Right cardiac atrium (tissue), 5 donors: Measurements from ENCODE around the gene MLKL. TPM values are rescaled to one million over a fixed set of nuclear protein-coding genes. Genes with fewer than 3 reads are reported as not detected.
"Not testable (repeated sequence)": the region's sequence is repeated elsewhere in the genome, so short reads cannot be mapped to it uniquely, and the experiment has no call there.

ENCODE experiments used
- ATAC-seq, 2 donors: fragments of 200-7000 bp; cut with Tn5 transposase; one replicate each; pipeline versions ENCODE4 v1.8.0 to v1.9.1; 2020; ENCODE audit warnings: moderate library complexity in 2 of 2, mild to moderate bottlenecking in 1 of 2
- DNase-seq, 3 donors: peaks; one replicate each; pipeline ENCODE4 v3.0.0-alpha.2; 2020
- H3K27ac ChIP-seq: one replicate; pipeline ENCODE4 v1.5.1; 2013; ENCODE audit warnings: mild to moderate bottlenecking, low read length, control low read depth, moderate library complexity
- H3K27me3 ChIP-seq: one replicate; pipeline ENCODE4 v1.6.1; 2013; ENCODE audit not compliant: control insufficient read depth, insufficient read depth
- H3K4me1 ChIP-seq: one replicate; pipeline ENCODE4 v1.6.1; 2013; ENCODE audit warnings: low read length; ENCODE audit not compliant: control insufficient read depth, insufficient read depth
- H3K4me3 ChIP-seq: one replicate; pipeline ENCODE4 v1.5.1; 2013; ENCODE audit warnings: low read length, control low read depth
- H3K9me3 ChIP-seq: one replicate; pipeline ENCODE4 v1.6.1; 2013; ENCODE audit warnings: low read length; ENCODE audit not compliant: control insufficient read depth
- WGBS: extraction: QIAGEN DNeasy Blood & Tissue Kit; methylation state at CpG from one replicate; pipeline ENCODE4 v1.1.7; 2013; 5-methylcytosine and 5-hydroxymethylcytosine counted together
- intact Hi-C, 4 donors: fragments of 100-400 bp; cut with DNase I; formaldehyde crosslinking; loops; one replicate each; pipeline versions ENCODE4 v1.11.0 to v1.14.0; 2022 to 2023
- polyA plus RNA-seq: library from polyadenylated mRNA; stranded (reverse); fragments of 200-250 nt; gene quantifications from one replicate; pipeline ENCODE4 v1.2.3, GENCODE V29; 2013
- total RNA-seq, 4 donors: library from RNA; stranded (reverse); fragmentation: NEBNext Ultra II Directional; extraction: Animal tissue kit (Norgen Biotek cat#: 25700); gene quantifications; one replicate each; pipeline ENCODE4 v1.2.1, GENCODE V29; 2021
- donor health status: healthy with polysubstance abuse.
- donor health status: DM: no; HTN: yes; CAD: no.
- donor health status: DM: no; HTN: no; CAD: no.
- donor health status: DM: no; HTN: yes; CAD: no; lungs with severe emphysema.
- donor health status: DM: yes; HTN: yes; CAD: no.

Gene MLKL
- total and polyA plus RNA-seq, 5 donors = 4.7 to 10.4 (median 5.9) TPM

DNA sequence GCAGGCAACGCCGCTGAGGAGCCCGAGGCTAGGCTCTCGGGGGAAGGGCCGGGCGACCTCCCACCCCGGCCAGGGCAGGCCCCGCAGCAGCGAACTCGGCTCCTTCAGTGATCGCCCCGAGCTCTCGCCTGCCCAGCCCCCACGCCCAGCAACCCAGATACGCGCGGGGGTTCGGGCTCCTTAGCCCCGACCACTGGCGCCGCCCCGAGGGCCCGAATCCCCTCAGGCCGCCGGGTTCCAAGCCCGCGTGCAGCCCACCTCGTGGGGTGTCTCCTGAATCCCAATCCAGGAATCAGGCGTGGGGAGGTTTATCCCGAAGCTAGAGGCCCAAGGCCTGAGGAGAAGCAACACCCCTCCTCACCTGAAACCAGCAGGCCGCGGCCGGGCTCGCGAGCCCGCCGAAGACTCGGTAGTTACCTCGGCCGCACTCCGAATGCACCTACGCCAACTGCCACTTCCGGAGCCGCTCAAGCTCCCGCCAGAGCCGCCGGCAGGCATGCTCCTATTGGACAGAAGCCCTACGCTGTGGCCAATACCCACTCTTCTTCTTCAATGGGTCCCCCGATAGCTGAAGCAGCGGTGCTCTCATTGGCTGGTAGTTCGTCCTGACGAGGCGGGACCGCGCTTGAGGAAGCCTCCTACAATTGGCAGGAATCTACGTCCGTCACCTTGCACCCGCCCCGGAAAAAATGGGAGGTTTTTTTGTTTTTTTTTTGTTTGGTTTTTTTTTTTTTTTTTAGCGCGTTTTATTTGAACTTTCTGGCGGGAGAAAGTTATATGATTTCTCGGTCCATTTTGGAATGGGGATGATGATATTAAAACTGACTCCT lies 34.0 kb downstream of the MLKL start, which contains the start of gene RFWD3:
RFWD3 (minus strand) TSS at position 453 of the 830 bp plus-strand sequence. CDS start 5,428 bp downstream, outside the sequence.
- peak within 1 kb of the TSS; percentile 53 for H3K27ac ChIP-seq
- peak within 1 kb of the TSS; percentile 98 for H3K4me3 ChIP-seq
- H3K9me3 ChIP-seq = no peaks in the 10 kb centered on the region
- WGBS = under 1% methylated on average over 63 of the region's 63 CpGs
- DNase-seq (peak; percentile 96 to 98 (median 97)), ATAC-seq (peak; percentile 100)
- intact Hi-C loops = no loop called here
- H3K27me3 ChIP-seq = no peaks in the 10 kb centered on the region
- H3K4me1 ChIP-seq = no peaks in the 10 kb centered on the region

DNA sequence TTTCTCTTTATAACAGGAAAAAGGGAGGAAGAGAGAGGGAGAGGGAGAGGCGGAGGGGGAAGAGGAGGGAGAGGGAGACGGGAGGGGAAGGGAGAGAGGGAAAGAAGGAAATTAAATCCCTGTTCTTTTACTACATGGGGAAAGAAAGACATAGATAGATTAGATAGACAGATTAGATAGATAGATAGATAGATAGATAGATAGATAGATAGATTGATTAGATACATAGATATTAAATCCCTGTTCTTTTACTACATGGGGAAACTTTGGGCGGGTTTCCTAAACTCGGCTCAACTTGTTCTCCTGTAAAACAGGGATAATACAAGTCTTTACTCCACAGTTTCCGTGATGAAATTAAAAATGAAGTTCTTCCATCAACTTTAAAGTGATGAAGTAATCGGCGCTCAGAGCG lies 34.6 kb downstream of the MLKL start:
- Histone ChIP-seq H3K27me3 (no peaks in the 10 kb centered on the region), H3K4me1 (no peaks in the 10 kb centered on the region), H3K27ac (no peak overlapping the region), H3K4me3 (peak overlapping the region; percentile 98), H3K9me3 (no peaks in the 10 kb centered on the region)
- intact Hi-C loops = no loop called here
- 12% methylated on average over 8 of the region's 8 CpGs for WGBS
- ATAC-seq (no peak), DNase-seq (no peak)

DNA sequence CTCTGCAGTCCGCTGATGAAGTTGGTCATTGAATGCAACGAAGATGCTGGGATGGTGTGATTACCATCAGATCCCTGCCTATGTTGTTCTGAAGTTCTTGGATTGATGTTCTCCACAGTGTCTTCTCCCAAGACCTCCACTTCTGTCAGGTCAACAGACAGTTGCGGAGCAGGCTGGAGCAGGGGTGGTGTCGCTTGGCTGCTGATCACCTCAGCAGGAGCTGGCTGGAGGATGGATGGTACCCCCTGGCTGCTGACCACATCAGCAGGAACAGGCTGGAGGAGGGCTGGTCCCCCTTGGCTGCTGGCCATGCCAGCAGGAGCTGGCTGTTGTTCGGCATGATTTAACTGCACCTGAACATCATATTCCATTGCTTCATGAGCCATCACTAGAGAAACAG lies 39.6 kb downstream of the MLKL start:
- DNase-seq = no peak
- ATAC-seq = no peak
- no peak overlapping the region for H3K27ac ChIP-seq
- no peak overlapping the region for H3K4me3 ChIP-seq
- WGBS = 94% methylated on average over 5 of the region's 5 CpGs
- no peaks in the 10 kb centered on the region for H3K4me1 ChIP-seq
- intact Hi-C loops = no loop called here
- H3K27me3 ChIP-seq = no peaks in the 10 kb centered on the region
- no peaks in the 10 kb centered on the region for H3K9me3 ChIP-seq

DNA sequence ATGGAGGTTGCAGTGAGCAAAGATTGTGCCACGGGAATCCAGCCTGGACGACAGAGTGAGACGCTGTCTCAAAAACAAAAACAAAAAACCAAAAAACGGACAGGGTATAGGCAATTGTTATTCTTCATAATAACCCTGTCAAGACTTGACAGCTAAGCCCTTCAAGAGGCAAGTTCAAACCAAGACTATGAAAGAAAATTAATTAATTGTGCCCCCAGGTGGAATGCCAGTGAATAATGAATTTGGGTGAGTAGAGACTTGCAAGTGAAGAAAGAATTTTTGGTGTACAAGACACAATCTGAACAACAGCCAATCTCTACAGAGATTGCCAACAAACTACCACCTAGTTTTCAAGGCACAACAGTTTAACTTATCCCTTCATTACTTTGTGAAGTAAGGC lies 40.3 kb downstream of the MLKL start:
- DNase-seq (no peak), ATAC-seq (no peak)
- Histone ChIP-seq H3K9me3 (no peaks in the 10 kb centered on the region), H3K4me3 (no peak overlapping the region), H3K4me1 (no peaks in the 10 kb centered on the region), H3K27me3 (no peaks in the 10 kb centered on the region), H3K27ac (no peak overlapping the region)
- intact Hi-C loops = no loop called here
- WGBS = 91% methylated on average over 4 of the region's 4 CpGs

DNA sequence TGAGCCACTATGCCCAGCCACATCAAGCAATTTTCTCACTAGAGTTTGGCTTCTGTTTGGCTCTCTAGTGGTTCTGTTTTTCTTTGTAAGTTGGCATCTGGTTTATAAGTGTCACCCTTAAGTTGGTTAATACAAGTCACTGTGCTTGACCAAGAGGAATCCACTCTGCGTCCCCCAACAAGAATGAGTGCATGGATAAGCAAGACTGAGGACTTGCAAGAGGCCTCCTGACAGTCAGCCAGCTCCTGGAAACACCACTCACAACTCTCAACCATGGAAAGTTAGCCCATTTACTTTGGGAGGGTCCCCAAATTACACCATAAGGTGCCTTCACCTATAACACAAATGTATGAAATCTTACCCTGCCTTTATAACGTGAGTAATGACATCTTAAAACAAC lies 41.6 kb downstream of the MLKL start:
- H3K27ac ChIP-seq = no peak overlapping the region
- H3K4me1 ChIP-seq = no peaks in the 10 kb centered on the region
- 95% methylated on average over 2 of the region's 2 CpGs for WGBS
- no peak for DNase-seq
- no peak overlapping the region for H3K4me3 ChIP-seq
- no peaks in the 10 kb centered on the region for H3K9me3 ChIP-seq
- ATAC-seq = no peak
- H3K27me3 ChIP-seq = no peaks in the 10 kb centered on the region
- intact Hi-C loops = no loop called here

DNA sequence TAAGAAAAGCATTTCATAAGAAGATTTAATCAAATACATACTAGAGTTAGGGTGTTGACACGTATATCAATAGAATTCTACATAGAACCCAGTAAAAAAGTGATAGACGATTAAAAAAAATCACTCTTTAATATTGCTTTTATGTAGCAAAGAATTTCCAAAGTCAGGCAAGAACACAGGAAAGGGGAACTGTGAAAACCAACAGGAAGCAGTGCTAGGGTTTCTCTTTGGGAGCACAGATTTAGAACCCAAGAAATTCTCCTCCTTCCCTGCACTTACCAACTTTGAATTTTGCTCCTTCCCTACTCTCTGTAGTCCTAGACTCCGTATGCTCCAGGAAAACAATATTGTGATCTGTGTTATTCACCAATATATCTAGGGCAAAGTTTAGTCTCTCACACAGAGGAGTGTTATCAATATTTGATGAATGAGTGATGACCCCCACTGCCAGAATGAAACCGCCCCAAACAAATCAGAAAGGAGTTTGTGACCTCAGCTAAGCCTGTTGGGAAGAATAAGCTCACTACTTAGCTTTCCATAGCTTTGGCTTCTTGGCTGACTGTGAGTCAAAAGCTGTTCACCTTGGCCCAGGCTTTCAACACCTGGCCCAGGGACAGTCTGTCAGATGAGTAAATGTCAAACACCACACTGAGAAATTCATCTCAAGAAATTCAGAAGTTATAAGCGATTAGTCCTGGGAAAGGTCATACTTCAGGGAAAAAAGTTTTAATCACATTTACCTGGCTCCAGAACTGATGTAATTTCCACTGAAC lies 42.6 kb downstream of the MLKL start:
- ATAC-seq = no peak
- Histone ChIP-seq H3K27me3 (no peaks in the 10 kb centered on the region), H3K4me3 (no peak overlapping the region), H3K9me3 (no peaks in the 10 kb centered on the region), H3K27ac (no peak overlapping the region), H3K4me1 (no peaks in the 10 kb centered on the region)
- WGBS = 67% methylated on average over 5 of the region's 5 CpGs
- DNase-seq = no peak
- intact Hi-C loops = no loop called here

DNA sequence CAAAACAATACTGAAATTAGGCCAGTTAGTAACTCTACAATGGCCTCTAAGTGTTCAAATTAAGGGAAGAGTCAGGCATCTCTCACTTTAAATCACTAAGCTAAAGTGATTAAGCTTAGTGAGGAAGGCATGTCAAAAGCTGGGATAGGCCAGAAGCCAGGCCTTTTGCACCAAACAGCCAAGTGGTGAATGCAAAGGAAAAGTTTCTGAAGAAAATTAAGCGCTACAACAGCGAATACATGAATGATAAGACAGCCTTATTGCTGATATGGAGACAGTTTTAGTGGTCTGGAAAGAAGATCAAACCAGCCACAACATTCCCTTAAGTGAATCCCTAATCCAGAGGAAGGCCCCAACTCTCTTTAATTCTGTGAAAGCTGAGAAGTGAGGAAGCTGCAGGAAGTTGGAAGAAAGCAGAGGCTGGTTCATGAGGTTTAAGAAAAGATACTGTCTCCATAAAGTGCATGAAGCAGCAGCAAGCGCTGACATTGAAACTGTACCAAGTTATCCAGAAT lies 46.1 kb downstream of the MLKL start:
- H3K4me3 ChIP-seq = no peak overlapping the region

DNA sequence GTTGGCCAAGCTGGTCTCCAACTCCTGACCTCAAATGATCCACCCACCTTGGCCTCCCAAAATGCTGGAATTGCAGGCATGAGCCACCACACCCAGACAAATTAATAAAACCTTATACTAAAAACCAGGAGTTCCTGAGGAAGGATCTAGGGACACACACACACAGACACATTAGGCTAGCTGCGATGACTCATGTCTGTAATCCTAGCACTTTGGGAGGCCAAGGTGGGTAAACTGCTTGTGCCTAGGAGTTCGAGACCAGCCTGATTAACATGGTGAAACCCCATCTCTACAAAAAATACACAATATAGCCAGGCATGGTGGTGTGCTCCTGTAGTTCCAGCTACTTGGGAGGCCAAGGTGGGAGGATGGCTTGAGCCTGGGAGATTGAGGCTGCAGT lies 47.8 kb downstream of the MLKL start:
- WGBS = 97% methylated on average over 2 of the region's 2 CpGs
- H3K27me3 ChIP-seq, H3K9me3 ChIP-seq, DNase-seq, ATAC-seq, H3K4me1 ChIP-seq, H3K27ac ChIP-seq, H3K4me3 ChIP-seq, intact Hi-C loops: not testable (repeated sequence)

More for the DNA sequence above, 46.1 kb downstream of the MLKL start:
- DNase-seq (no peak), ATAC-seq (no peak)
- H3K4me1 ChIP-seq = no peaks in the 10 kb centered on the region
- no peaks in the 10 kb centered on the region for H3K9me3 ChIP-seq
- WGBS = 80% methylated on average over 3 of the region's 3 CpGs
- H3K27me3 ChIP-seq = no peaks in the 10 kb centered on the region
- H3K27ac ChIP-seq = no peak overlapping the region
- intact Hi-C loops = no loop called here

DNA sequence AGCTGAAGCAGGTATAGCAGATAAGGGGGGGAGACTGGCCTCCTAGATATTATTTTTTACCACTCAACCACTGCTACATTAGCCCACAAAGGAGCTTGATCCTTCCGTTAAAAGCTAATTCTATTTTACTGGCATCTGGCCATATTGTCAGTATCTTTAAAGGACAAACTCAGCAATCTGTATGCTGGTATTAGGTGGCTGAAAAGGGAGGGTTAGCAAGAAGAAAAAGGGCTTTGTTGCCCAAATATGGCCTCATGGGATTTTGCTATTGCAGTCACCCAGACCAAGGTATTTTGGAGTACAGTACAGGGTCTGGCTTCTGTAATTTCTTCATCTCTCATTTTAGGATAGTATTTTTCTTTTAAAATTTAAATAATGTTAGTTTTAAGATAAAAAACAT lies 48.4 kb downstream of the MLKL start:
- H3K4me1 ChIP-seq = no peaks in the 10 kb centered on the region
- H3K9me3 ChIP-seq = no peaks in the 10 kb centered on the region
- no peak for ATAC-seq
- no peak overlapping the region for H3K27ac ChIP-seq
- 27% methylated on average over 1 of the region's 1 CpG for WGBS
- no peak overlapping the region for H3K4me3 ChIP-seq
- intact Hi-C loops = no loop called here
- no peaks in the 10 kb centered on the region for H3K27me3 ChIP-seq
- DNase-seq = no peak

DNA sequence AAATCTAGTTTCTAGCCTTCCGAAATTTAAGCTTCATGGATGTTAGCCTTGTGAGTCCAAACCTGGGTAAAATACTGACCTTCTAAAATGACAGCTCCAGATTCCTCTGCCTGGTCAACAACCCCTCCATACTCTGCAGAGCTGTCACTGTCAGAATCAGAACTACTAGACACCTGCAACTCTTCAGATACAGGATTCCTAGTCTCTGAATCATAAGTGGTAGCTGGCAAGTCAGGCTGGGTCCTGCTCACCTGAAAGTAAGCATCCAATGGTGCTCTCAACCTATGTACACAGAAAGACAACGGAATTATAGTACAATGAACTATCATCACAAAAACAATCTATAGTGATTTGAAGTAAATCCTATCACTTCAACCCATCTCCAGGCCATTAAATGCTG lies 48.8 kb downstream of the MLKL start:
- DNase-seq (no peak), ATAC-seq (no peak)
- H3K27ac ChIP-seq = no peak overlapping the region
- H3K4me3 ChIP-seq = no peak overlapping the region
- no peaks in the 10 kb centered on the region for H3K4me1 ChIP-seq
- no peaks in the 10 kb centered on the region for H3K9me3 ChIP-seq
- intact Hi-C loops = no loop called here
- no peaks in the 10 kb centered on the region for H3K27me3 ChIP-seq
- 89% methylated on average over 2 of the region's 2 CpGs for WGBS

DNA sequence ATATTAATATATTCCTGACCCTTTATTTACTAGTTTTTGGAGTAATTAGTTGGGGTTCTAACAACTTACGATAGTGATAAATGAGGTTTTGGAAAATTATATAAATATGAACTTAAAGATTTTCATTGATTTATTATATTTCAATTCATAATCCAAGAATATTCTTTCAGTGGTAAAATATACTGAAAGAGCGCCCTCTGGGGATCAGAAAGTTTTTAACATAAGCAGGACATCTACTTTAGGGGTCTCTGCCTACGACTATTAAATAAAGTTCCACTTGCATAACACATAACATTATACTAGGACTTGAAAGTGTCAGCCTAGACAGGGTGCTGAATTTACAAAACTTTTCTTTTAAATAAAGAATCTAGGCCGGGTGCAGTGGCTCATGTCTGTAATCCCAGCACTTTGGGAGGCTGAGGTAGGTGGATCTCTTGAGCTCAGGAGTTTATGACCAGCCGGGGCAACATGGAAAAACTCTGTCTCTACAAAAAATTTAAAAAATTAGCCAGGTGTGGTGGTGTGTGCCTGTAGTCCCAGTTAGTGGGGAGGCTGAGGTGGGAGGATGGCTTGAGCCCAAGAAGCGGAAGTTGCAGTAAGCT lies 49.6 kb downstream of the MLKL start:
- WGBS = 87% methylated on average over 6 of the region's 6 CpGs
- Histone ChIP-seq H3K4me3 (no peak overlapping the region), H3K27me3 (no peaks in the 10 kb centered on the region), H3K9me3 (no peaks in the 10 kb centered on the region), H3K27ac (no peak overlapping the region), H3K4me1 (no peaks in the 10 kb centered on the region)
- no peak for ATAC-seq
- DNase-seq = no peak
- intact Hi-C loops = no loop called here
